WTC11 (cell line): Measurements from ENCODE around the gene SLC15A1.

Source experiments
- CREM ChIP-seq: sonication (generic); formaldehyde crosslinking; IDR thresholded peaks from 2 replicates; pipeline ENCODE4 v1.8.1; 2022; ENCODE audit warnings: mild to moderate bottlenecking, missing genetic modification reagents, moderate library complexity
- ETV6 ChIP-seq: sonication (generic); formaldehyde crosslinking; IDR thresholded peaks from 2 replicates; pipeline ENCODE4 v1.8.1; 2022; ENCODE audit warnings: mild to moderate bottlenecking, missing genetic modification reagents
- FOXJ3 ChIP-seq: sonication (generic); formaldehyde crosslinking; IDR thresholded peaks from 2 replicates; pipeline ENCODE4 v1.9.0; 2021; ENCODE audit warnings: missing genetic modification reagents, mild to moderate bottlenecking, borderline replicate concordance
- SP1 ChIP-seq: sonication (generic); formaldehyde crosslinking; conservative IDR thresholded peaks from 2 replicates; pipeline ENCODE4 v1.8.1; 2022; ENCODE audit warnings: missing genetic modification reagents
- TF ChIP-seq, protein P1 (sequence below): sonication (generic); formaldehyde crosslinking; IDR thresholded peaks from 2 replicates; pipeline ENCODE4 v1.8.0; 2022; ENCODE audit warnings: mild to moderate bottlenecking, missing genetic modification reagents
- TF ChIP-seq, protein P2 (sequence below): fragments of 200-600 bp; IDR thresholded peaks from 2 replicates; pipeline ENCODE4 v1.8.0; 2022; ENCODE audit warnings: antibody characterized with exemption
- TF ChIP-seq, protein P3 (sequence below): fragments of 250-450 bp; sonication (Bioruptor Pico); IDR thresholded peaks from 2 replicates; pipeline ENCODE4 v1.9.0; 2021; ENCODE audit warnings: moderate library complexity, mild to moderate bottlenecking, inconsistent platforms, borderline replicate concordance
- TF ChIP-seq, protein P4 (sequence below): sonication (generic); formaldehyde crosslinking; IDR thresholded peaks from 2 replicates; pipeline ENCODE4 v1.8.1; 2022; ENCODE audit warnings: mild to moderate bottlenecking, missing genetic modification reagents, moderate library complexity, borderline replicate concordance

DNA sequence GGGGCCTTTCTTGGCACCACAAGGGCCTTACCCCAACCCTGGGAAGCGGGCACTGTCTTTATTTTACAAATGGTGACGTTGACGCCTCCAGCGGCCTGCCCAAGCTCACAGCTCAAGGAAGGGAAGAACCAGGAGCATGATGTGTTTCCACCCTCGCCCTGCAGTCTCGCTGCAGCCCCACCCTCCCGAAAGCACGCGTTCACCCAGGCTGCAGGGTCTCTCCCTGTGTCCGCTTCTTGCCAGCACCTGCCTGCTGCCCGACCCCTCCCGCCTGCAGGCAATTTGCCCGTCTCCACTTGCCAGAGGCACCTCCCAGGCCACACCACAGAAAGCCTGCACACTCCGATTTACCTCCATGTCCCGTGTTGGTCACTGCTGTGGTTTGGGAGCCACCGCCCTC is 76.6 kb downstream of the SLC15A1 start:
- TF ChIP-seq ETV6 (no peak), FOXJ3 (CRISPR knock-in tag) (no peak), CREM (no peak), SP1 (no peak)
- TF ChIP-seq, protein P1, sequence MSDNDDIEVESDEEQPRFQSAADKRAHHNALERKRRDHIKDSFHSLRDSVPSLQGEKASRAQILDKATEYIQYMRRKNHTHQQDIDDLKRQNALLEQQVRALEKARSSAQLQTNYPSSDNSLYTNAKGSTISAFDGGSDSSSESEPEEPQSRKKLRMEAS (CRISPR knock-in tag) = no peak
- TF ChIP-seq, protein P2, sequence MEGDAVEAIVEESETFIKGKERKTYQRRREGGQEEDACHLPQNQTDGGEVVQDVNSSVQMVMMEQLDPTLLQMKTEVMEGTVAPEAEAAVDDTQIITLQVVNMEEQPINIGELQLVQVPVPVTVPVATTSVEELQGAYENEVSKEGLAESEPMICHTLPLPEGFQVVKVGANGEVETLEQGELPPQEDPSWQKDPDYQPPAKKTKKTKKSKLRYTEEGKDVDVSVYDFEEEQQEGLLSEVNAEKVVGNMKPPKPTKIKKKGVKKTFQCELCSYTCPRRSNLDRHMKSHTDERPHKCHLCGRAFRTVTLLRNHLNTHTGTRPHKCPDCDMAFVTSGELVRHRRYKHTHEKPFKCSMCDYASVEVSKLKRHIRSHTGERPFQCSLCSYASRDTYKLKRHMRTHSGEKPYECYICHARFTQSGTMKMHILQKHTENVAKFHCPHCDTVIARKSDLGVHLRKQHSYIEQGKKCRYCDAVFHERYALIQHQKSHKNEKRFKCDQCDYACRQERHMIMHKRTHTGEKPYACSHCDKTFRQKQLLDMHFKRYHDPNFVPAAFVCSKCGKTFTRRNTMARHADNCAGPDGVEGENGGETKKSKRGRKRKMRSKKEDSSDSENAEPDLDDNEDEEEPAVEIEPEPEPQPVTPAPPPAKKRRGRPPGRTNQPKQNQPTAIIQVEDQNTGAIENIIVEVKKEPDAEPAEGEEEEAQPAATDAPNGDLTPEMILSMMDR = no peak
- TF ChIP-seq, protein P3, sequence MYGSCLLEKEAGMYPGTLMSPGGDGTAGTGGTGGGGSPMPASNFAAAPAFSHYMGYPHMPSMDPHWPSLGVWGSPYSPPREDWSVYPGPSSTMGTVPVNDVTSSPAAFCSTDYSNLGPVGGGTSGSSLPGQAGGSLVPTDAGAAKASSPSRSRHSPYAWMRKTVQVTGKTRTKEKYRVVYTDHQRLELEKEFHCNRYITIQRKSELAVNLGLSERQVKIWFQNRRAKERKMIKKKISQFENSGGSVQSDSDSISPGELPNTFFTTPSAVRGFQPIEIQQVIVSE = no peak
- TF ChIP-seq, protein P4, sequence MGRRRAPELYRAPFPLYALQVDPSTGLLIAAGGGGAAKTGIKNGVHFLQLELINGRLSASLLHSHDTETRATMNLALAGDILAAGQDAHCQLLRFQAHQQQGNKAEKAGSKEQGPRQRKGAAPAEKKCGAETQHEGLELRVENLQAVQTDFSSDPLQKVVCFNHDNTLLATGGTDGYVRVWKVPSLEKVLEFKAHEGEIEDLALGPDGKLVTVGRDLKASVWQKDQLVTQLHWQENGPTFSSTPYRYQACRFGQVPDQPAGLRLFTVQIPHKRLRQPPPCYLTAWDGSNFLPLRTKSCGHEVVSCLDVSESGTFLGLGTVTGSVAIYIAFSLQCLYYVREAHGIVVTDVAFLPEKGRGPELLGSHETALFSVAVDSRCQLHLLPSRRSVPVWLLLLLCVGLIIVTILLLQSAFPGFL (CRISPR knock-in tag) = no peak
